Esophagus muscularis mucosa (tissue), 3 donors: ENCODE measurements around the gene HERC2.
"Not testable (repeated sequence)": the region's sequence is repeated elsewhere in the genome, so short reads cannot be mapped to it uniquely, and the experiment has no call there.

ENCODE experiments used
- POLR2A ChIP-seq: fragments of 450-650 bp; IDR thresholded peaks from one replicate; pipeline ENCODE4 v1.6.1; 2017; ENCODE audit warnings: antibody characterized with exemption, moderate library complexity, mild to moderate bottlenecking, low read depth
- TF ChIP-seq, protein P1 (sequence below), 3 experiments: fragments of 200-600 bp in 2 of 3; fragments of 450-650 bp in 1 of 3; sonication (generic) in 2 of 3; IDR thresholded peaks; one replicate each; pipeline ENCODE4 v1.5.1; 2017 to 2019; ENCODE audit warnings: antibody characterized with exemption in 3 of 3, mild to moderate bottlenecking in 2 of 3, moderate library complexity in 1 of 3

DNA sequence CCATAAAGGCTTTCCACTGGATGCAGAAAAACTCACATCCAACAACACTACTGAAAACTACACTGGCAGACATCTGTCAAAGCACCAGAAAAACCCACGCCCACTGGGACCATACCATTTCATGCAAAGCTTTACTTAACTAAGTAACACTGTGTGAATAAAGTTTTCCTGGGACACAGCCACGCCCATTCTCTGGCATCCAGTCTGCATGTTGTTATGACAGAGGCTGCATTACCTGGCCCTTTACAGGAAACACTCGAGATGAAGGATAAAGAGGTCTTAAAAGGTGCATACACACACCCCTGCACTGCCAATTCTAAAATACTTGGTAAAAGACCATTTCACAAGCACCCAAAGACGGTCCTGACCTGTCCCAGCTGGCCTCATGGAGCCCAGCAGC lies 176.6 kb downstream of the HERC2 start:
- TF ChIP-seq, protein P1, sequence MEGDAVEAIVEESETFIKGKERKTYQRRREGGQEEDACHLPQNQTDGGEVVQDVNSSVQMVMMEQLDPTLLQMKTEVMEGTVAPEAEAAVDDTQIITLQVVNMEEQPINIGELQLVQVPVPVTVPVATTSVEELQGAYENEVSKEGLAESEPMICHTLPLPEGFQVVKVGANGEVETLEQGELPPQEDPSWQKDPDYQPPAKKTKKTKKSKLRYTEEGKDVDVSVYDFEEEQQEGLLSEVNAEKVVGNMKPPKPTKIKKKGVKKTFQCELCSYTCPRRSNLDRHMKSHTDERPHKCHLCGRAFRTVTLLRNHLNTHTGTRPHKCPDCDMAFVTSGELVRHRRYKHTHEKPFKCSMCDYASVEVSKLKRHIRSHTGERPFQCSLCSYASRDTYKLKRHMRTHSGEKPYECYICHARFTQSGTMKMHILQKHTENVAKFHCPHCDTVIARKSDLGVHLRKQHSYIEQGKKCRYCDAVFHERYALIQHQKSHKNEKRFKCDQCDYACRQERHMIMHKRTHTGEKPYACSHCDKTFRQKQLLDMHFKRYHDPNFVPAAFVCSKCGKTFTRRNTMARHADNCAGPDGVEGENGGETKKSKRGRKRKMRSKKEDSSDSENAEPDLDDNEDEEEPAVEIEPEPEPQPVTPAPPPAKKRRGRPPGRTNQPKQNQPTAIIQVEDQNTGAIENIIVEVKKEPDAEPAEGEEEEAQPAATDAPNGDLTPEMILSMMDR (IDR thresholded peaks at IDR 0.05), result not testable (repeated sequence)
- TF ChIP-seq POLR2A, result not testable (repeated sequence)
